ENCODE data around the gene BABAM1.
A peak's percentile ranks its signal among the peaks of the same experiment; 100 is the strongest.

Gene BABAM1

DNA sequence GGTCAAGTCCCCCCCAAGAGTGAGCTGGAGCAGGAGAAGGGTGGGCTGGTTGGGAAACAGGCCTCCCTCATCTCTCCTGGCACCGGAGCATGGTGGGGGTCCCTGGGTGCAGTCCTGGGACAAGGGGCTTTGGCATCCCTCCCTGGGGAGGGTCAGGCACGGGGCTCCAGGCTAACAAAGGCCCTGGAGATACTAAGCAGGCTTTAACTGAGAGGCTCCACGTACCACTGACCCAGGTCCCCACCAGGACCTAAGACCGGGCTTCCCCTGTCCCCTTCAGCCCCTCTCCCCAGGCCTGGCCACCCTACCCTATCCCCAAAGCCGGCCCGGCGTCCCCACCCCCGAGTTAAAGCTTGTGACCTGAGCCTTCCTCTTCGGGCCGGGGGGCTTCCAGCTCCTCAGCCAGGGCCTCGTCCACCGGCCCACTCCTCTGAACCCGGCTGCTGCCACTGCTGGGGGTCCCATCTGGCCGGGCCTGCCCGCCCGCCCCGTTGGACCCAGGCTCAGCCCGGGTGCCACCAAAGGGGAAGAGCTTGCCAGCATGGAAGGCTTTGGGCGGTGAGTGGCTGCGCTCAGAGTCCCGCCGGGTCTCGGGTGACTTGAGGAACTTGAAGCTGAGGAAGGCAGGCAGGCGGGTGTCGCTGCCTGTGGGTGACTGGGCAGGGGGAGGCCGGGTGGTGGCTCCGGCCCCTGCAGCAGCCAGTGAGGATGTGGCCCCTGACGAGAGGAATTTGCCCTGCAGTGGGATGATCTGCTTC lies 57.3 kb downstream of the BABAM1 start:
- no peak for DNase-seq

- no peak for DNase-seq
Observed at GRCh38 chr19:17325133-17325532, 57.9 kb downstream of the BABAM1 start.

- DNase-seq = no peak
Observed at GRCh38 chr19:17325881-17326594, 58.8 kb downstream of the BABAM1 start.

GRCh38 chr19:17326595-17326966 lies 59.3 kb downstream of the BABAM1 start:
- DNase-seq = no peak

DNA sequence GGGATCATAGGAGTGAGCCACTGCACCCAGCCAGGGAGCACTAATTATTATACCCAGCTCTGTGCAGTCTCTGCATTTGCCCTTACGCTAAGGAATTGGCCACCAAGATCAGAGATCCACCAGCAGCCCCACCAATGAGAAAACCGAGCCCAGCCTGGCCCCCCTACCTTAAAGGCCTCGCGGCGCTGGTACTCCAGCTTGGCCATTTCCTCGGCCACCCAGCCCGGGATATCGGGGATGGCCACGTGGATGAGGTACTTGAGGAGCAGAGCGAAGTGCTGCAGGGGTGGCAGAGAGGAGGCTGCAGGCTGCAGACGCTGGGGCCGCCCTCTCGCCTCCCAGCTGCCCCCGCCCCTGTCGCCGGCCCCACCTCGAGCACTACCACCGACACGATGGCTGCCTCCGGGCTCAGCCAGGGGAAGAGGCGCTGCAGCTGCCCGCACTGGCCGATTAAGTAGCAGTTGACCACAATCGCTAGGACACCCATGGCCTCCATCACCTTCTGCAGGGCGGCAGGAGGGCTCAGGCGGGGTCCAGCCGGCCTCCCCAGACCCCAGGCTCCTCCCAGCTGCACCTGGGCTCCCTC lies 59.9 kb downstream of the BABAM1 start:
- DNase-seq = no peak

GRCh38 chr19:17327654-17328516 lies 60.6 kb downstream of the BABAM1 start:
- peak; percentile 58 for DNase-seq

Measured in NCI-H69 (cell line).